ENCODE data around the gene ZNF606. TPM values are rescaled to one million over a fixed set of nuclear protein-coding genes. Genes with fewer than 3 reads are reported as not detected.

ZNF606 gene
- total and polyA plus RNA-seq, 10 of the 15 experiments (the other 5 are each of a cell fraction or from before 2014, with no cell fraction given): 2.2 to 10.6 (median 7.6) TPM

DNA sequence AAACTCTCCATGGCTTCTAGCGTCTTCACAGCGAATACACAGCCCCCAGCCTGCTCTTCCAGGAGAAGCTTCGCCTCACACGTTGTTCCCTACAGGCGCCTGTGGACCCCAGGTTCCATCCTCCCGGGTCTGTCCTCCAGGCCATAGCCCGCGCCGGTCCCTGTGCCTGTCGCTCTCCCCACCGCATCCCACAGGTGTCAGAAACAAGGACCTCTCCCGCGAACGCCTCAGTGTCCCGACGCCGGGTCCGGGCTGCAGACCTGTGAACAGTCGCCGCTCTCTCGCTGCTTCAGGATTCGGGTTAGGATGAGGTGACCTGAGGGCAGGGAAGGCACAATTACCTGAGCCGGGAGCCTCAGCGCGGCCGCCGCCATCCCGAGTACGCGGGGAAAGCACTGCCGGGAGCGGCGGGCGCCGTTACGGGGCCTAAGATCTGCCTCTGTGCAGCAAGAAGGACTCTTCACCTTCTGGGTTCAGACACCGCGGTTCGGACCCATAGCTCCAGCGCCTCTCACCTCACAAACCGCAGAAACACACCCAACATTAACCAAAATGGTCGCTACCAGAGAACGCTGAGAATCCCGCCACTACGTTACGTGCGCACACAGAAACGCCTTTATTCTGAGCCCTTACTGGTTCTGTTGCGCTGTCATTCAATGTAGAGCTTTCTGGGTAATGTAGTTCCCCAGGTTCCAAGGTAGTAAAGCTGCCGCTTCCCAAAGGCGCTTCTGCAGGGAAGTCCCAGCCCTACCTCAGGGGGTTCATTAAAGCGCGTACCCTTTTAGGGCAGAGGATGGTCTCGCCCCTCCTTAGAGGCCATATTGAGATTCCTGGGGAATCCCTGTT is 67.6 kb downstream of the ZNF606 start, which contains the start of gene ZNF418 (continued):
- TF ChIP-seq PAX8 (IDR thresholded peaks at IDR 0.05) (no peak), LARP7 (IDR thresholded peaks at IDR 0.05) (no peak), CBFB (IDR thresholded peaks at IDR 0.05; ENCODE audit: low read depth) (peak; percentile 35; the same call in 1 of the 2 replicates), BRCA1 (IDR thresholded peaks at IDR 0.05; ENCODE audit: low read depth, low read length) (no peak), RCOR1 (conservative IDR thresholded peaks at IDR 0.05; ENCODE audit: low read depth, low read length) (no peak), ZNF384 (IDR thresholded peaks at IDR 0.05; ENCODE audit: borderline replicate concordance, low read depth, low read length) (no peak), EZH2 (IDR thresholded peaks at IDR 0.05; ENCODE audit: borderline replicate concordance, control insufficient read depth, low read depth, low read length) (no peak), CHD4 (IDR thresholded peaks at IDR 0.05) (no peak), GABPA (IDR thresholded peaks at IDR 0.05; ENCODE audit: low read depth) (peak; percentile 34; the same call in 1 of the 2 replicates), IKZF2 (IDR thresholded peaks at IDR 0.05) (no peak), HDGF (IDR thresholded peaks at IDR 0.05) (no peak)
- TF ChIP-seq, protein P1, sequence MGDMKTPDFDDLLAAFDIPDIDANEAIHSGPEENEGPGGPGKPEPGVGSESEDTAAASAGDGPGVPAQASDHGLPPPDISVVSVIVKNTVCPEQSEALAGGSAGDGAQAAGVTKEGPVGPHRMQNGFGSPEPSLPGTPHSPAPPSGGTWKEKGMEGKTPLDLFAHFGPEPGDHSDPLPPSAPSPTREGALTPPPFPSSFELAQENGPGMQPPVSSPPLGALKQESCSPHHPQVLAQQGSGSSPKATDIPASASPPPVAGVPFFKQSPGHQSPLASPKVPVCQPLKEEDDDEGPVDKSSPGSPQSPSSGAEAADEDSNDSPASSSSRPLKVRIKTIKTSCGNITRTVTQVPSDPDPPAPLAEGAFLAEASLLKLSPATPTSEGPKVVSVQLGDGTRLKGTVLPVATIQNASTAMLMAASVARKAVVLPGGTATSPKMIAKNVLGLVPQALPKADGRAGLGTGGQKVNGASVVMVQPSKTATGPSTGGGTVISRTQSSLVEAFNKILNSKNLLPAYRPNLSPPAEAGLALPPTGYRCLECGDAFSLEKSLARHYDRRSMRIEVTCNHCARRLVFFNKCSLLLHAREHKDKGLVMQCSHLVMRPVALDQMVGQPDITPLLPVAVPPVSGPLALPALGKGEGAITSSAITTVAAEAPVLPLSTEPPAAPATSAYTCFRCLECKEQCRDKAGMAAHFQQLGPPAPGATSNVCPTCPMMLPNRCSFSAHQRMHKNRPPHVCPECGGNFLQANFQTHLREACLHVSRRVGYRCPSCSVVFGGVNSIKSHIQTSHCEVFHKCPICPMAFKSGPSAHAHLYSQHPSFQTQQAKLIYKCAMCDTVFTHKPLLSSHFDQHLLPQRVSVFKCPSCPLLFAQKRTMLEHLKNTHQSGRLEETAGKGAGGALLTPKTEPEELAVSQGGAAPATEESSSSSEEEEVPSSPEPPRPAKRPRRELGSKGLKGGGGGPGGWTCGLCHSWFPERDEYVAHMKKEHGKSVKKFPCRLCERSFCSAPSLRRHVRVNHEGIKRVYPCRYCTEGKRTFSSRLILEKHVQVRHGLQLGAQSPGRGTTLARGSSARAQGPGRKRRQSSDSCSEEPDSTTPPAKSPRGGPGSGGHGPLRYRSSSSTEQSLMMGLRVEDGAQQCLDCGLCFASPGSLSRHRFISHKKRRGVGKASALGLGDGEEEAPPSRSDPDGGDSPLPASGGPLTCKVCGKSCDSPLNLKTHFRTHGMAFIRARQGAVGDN (IDR thresholded peaks at IDR 0.05): no peak
- TF ChIP-seq, protein P2, sequence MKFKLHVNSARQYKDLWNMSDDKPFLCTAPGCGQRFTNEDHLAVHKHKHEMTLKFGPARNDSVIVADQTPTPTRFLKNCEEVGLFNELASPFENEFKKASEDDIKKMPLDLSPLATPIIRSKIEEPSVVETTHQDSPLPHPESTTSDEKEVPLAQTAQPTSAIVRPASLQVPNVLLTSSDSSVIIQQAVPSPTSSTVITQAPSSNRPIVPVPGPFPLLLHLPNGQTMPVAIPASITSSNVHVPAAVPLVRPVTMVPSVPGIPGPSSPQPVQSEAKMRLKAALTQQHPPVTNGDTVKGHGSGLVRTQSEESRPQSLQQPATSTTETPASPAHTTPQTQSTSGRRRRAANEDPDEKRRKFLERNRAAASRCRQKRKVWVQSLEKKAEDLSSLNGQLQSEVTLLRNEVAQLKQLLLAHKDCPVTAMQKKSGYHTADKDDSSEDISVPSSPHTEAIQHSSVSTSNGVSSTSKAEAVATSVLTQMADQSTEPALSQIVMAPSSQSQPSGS (IDR thresholded peaks at IDR 0.05; ENCODE audit: low read length): no peak
- TF ChIP-seq, protein P3, sequence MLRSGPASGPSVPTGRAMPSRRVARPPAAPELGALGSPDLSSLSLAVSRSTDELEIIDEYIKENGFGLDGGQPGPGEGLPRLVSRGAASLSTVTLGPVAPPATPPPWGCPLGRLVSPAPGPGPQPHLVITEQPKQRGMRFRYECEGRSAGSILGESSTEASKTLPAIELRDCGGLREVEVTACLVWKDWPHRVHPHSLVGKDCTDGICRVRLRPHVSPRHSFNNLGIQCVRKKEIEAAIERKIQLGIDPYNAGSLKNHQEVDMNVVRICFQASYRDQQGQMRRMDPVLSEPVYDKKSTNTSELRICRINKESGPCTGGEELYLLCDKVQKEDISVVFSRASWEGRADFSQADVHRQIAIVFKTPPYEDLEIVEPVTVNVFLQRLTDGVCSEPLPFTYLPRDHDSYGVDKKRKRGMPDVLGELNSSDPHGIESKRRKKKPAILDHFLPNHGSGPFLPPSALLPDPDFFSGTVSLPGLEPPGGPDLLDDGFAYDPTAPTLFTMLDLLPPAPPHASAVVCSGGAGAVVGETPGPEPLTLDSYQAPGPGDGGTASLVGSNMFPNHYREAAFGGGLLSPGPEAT (IDR thresholded peaks at IDR 0.05; ENCODE audit: low read depth): 0 out of 2 replicates have a peak, but pooled peaks have one; percentile 27
- TF ChIP-seq, protein P4, sequence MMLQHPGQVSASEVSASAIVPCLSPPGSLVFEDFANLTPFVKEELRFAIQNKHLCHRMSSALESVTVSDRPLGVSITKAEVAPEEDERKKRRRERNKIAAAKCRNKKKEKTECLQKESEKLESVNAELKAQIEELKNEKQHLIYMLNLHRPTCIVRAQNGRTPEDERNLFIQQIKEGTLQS (IDR thresholded peaks at IDR 0.05; ENCODE audit: borderline replicate concordance, extremely low read depth, low read depth, low read length): no peak
- TF ChIP-seq, protein P5, sequence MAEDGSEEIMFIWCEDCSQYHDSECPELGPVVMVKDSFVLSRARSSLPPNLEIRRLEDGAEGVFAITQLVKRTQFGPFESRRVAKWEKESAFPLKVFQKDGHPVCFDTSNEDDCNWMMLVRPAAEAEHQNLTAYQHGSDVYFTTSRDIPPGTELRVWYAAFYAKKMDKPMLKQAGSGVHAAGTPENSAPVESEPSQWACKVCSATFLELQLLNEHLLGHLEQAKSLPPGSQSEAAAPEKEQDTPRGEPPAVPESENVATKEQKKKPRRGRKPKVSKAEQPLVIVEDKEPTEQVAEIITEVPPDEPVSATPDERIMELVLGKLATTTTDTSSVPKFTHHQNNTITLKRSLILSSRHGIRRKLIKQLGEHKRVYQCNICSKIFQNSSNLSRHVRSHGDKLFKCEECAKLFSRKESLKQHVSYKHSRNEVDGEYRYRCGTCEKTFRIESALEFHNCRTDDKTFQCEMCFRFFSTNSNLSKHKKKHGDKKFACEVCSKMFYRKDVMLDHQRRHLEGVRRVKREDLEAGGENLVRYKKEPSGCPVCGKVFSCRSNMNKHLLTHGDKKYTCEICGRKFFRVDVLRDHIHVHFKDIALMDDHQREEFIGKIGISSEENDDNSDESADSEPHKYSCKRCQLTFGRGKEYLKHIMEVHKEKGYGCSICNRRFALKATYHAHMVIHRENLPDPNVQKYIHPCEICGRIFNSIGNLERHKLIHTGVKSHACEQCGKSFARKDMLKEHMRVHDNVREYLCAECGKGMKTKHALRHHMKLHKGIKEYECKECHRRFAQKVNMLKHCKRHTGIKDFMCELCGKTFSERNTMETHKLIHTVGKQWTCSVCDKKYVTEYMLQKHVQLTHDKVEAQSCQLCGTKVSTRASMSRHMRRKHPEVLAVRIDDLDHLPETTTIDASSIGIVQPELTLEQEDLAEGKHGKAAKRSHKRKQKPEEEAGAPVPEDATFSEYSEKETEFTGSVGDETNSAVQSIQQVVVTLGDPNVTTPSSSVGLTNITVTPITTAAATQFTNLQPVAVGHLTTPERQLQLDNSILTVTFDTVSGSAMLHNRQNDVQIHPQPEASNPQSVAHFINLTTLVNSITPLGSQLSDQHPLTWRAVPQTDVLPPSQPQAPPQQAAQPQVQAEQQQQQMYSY (CRISPR knock-in tag; IDR thresholded peaks at IDR 0.05): no peak

Measured in GM12878 (cell line).